UCSD-AML1 (cell line): ENCODE results near the gene ROR1.
"Not testable (repeated sequence)": the region's sequence is repeated elsewhere in the genome, so short reads cannot be mapped to it uniquely, and the experiment has no call there.

Source experiments
- DNase-seq: peaks from one replicate; lab custom pipeline; 2025; ENCODE audit not compliant: unreplicated experiment; lab: John Stamatoyannopoulos, UW

The ROR1 gene

GRCh38 chr1:63790989-63791388 is 17.2 kb downstream of the ROR1 start:
- DNase-seq, result no peak

DNA sequence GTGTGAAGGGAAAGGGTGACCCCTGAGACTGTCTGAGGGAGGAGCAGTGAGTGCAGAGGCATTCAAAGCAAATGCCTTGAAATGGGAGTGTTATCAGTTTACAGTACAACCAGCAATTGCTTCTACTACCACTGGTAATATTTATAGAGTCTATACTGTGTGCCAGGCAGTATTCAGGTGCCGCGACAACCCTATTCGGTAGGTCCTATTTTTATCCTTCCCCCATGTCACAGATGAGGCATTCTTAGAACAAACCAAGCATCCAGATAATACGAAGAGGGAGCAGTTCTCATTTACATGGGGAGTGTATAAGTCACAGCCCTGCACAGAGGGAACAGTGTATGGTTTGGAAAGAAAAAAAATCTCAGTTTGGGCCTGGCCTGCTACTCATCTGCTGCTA is 18.3 kb downstream of the ROR1 start:
- DNase-seq, result no peak

DNA sequence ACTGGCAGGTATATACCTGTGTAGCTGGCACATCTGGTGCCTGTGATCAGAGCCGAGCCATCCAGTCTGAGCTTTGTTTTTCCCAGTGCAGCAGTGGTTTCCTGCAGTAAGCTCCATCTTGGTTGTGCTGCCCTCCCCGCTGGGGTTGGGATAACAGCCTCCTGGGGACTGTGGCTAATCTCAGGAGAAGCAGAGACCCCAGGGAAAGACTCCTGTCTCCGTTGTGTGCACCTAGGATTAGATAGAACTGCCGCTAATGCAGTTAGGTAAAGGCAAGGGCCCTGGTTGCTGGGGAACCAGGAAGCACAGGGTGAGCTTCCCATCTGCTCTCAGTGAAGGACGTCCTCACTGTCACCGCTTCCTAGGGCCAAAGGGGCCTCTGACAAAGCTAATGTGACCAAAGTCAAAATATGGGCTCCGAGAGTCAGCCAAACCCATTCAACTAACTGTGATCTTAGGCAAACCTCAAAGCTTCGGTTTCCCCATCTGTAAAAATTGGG is 20.0 kb downstream of the ROR1 start:
- no peak for DNase-seq

DNA sequence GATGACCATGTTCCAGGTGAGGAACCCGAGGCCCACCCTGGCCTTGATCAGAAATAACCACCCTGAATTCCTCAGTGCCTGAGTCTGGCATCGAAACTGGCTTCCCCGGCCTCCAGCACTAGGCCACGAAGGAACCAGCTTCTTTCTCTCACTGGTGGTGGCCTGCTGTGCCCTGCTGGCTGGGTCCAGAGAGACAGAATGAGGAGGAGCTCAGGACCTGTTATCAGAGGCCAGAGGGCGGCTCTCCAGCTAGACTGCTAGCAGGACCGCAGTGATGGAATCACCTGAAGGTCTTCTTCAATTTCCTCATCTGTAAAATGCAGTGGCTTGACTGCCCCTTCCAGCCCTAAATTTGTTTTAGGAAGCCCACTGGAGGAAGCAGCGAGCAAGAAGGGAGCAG is 20.5 kb downstream of the ROR1 start:
- no peak for DNase-seq

- no peak for DNase-seq
Observed at GRCh38 chr1:63794939-63795378, 21.1 kb downstream of the ROR1 start.

- DNase-seq, result no peak
Observed at GRCh38 chr1:63795455-63795854, 21.6 kb downstream of the ROR1 start.

DNA sequence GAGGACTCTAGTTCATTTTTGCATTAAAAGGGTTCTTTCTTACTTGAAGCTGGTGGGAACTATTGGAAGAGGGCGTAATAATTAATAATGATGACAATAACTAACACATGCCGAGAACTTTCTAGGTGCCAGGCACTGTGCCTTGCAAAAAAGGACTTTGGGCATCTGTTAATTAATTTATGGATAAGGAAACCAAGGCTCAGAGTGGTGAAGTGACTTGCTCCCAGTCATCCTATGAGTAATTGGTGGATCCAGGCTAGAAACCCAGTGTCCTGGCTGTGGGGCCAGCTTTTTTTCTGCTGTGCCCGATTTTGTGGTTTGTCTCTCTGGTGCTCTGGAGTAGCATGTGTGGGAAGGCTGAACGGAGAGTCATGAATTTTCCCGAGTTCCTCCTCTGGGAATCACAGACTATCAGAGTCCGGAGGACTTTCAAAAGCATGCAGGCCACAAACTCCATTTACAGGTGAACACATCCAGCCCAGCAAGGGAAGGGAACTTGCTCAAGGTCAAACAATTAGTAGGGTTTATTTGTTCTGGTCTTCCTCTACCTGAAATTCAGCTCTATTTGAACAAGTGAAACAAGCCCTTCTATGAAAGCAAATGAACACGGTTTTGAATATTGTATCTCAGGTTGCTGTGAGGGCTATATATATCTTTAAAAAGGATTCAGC is 23.4 kb downstream of the ROR1 start:
- no peak for DNase-seq

- no peak for DNase-seq
Observed at GRCh38 chr1:63798284-63798683, 24.5 kb downstream of the ROR1 start.

- no peak for DNase-seq
Observed at GRCh38 chr1:63799307-63799706, 25.5 kb downstream of the ROR1 start.

DNA sequence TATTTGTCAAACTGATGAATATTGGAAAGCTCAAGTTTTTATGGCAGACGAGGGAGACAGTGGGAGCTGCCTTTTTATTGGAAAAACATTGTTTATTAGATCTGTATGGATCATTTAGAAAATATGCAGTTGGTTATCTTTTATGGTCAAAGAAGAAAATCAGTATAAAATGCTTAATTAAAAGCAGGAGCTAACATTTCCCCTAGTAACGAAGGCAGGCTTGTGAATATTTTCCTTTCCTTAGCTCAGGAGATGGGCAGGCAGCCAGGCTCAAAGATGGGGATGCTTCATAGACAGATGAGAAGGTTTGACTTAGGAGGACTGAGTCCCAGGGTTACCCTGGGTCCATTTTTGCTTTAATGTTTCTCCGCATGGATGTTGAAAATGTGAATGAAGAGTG is 26.0 kb downstream of the ROR1 start:
- no peak for DNase-seq

- DNase-seq, result no peak
Observed at GRCh38 chr1:63802109-63802508, 28.3 kb downstream of the ROR1 start.

GRCh38 chr1:63804829-63805484 is 31.1 kb downstream of the ROR1 start:
- no peak for DNase-seq

DNA sequence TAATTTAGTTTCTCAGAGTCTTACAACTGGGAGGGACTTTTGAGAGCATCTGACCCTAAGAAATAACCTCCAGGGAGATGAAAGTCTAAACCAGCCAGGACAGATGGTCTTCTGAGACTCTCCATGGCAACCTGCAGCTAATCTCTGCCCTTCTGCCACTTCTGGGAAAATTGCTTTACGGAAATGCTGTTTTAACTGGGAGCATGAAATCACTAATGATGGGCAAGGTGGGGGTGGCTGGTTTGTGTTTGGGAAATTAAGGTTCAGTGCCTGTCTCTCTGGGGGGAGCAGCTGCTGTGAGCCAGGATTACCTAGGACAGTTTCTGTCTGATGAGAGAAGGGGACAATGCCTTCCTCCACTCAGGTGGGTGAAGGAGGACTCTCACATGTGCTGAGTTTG is 33.2 kb downstream of the ROR1 start:
- DNase-seq, result no peak

GRCh38 chr1:63810936-63811469 is 37.2 kb downstream of the ROR1 start:
- no peak for DNase-seq

GRCh38 chr1:63812071-63812700 is 38.4 kb downstream of the ROR1 start:
- no peak for DNase-seq

DNA sequence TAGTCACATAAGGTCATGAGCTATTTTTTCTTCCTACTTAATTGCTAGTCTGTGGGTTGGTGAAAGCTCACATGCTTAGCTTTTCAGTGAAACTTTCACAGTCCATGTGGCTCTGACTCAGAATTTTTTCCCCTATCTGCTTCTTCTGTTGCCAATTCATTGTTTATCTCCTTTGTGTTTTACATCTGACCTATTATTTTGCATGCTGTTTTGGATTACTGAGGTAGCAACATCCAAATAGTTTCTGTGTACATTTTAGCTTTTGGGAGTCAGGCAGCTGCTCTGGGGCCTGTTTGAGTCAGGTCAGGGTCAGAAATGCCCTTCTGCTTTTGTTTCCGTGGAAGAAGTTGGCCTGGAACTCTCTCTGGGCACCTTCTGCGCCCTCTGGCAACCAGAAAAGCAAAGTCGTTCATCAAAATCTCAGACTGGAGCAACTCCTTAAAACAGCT is 40.0 kb downstream of the ROR1 start:
- DNase-seq, result no peak

GRCh38 chr1:63816217-63816815 is 42.5 kb downstream of the ROR1 start:
- DNase-seq, result not testable (repeated sequence)

- DNase-seq, result no peak
Observed at GRCh38 chr1:63817152-63817667, 43.4 kb downstream of the ROR1 start.

GRCh38 chr1:63817700-63818099 is 43.9 kb downstream of the ROR1 start:
- no peak for DNase-seq

DNA sequence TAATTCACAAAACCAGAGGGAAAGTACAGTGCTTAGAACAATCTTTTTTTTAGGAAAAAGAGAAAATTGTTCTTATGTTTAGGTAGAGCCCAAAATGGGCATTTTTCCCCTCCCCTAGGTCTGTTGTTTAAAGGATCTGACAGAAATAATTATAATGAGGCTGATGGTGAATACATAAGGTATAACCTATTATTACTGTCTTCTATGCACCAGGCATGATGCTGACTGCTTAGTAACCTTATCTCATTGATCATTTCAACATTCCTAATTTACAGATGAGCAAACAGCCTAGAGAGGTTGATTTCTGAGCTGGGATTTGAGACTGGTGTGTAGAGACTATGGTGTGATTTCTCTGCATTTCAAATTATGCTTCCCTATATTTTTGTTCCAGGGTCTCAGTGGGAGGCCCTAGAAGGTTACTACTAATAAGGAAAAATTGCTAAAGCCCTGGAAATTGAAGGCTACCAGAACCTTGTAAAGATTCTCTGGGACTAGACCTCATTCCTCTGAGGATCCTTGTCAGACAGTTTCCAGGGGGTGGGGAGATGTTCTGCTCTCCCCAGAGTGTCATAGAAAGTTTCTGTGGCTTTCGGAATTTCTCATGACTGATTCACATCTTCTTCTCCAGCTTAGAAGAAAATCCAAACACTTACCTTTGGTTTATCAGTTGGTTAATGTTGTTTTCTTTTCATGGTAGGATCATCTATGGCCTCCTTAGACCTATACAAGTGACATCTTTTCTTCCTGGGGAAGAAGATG is 44.9 kb downstream of the ROR1 start:
- DNase-seq, result no peak

DNA sequence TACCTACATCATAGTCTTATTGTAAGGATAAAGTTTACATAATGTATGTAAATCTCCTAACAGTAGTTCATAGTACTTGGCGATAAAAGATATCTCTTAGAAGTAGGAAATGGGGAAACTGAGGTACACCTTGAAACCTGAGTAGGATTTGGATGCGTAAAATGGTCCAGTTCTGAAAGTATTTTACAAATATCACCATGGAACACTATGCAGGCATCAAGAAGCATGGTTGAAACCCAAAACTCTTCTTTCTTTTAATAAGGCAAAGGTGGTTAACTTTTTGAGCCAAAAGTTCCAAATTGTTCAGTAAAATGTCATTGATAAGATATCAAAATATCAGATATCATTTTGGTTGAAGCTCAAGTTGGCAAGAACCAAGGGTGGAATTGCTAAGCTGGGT is 46.0 kb downstream of the ROR1 start:
- no peak for DNase-seq
